NOMO-1 (cell line): ENCODE results near the gene APOC1.
"Not testable (repeated sequence)": the region's sequence is repeated elsewhere in the genome, so short reads cannot be mapped to it uniquely, and the experiment has no call there.

Experiments
- DNase-seq, 2 experiments: peaks; one replicate each; lab custom pipeline; 2025; ENCODE audit not compliant: unreplicated experiment in 2 of 2; lab: John Stamatoyannopoulos, UW

The APOC1 gene

GRCh38 chr19:44888335-44888734 is 26.1 kb upstream of the APOC1 start:
- not testable (repeated sequence) for DNase-seq

DNA sequence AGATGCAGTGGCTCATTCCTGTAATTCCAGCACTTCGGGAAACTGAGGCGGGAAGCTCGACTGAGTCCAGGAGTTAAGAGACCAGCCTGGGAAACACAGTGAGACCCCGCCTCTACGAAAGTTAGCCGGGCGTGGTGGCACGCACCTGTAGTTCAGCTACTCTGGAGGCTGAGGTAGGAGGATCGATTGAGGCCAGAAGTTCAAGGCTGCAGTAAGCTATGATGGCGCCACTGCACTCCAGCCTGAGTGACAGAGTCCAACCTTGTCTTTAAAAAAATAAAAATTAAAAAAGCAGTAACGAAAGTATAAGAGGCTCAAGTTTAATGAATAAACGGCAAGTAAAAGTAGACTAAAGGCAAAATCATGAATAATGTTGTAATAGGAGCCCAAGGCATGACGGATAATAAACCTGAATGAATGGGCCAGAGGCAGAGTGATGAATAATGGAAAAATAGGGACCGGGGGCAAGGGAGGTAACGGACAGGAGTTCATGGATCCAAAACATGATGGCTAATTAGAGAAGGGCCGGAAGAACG is 24.5 kb upstream of the APOC1 start:
- DNase-seq: no peak

- peak; percentile 100 for DNase-seq
Observed at GRCh38 chr19:44890366-44891015, 23.9 kb upstream of the APOC1 start.

DNA sequence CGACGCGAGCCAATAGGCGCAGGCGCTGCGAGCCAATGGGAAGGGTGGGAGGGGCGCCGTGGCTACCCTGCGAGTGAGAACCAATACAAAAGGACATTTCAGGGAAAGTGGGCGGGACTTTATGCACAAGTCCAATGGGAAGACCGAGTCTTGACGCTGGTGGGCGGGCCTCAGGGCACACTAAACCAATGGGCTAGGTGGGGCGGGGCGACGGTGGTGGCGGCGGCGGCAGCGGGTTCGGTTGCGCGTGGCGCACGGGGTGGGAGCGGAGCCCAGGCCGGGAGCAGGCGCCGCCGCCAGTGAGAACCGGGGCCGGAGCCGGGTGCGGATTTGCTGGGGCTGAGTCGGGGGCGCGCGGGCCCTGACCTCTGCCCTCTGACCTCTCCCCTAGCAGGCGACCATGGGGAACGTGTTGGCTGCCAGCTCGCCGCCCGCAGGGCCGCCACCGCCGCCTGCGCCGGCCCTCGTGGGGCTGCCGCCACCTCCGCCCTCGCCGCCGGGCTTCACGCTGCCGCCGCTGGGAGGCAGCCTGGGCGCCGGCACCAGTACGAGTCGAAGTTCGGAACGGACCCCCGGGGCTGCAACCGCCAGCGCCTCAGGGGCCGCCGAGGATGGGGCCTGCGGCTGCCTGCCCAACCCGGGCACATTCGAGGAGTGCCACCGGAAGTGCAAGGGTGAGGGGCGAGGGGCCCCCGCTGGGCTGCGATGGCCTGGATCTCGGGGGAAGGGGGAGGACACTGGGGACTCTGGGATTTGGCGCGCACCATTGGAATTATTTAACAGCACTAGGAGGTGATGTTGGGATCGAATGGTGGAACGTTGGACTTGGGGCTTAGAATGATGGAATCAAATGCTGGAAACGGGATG is 23.2 kb upstream of the APOC1 start, which contains the start of gene TOMM40:
Gene TOMM40, plus strand, starts transcription at position 239 of the 867 bp plus-strand sequence. Its CDS starts 162 bp downstream, at position 401.
- peak; percentile 100 for DNase-seq

DNA sequence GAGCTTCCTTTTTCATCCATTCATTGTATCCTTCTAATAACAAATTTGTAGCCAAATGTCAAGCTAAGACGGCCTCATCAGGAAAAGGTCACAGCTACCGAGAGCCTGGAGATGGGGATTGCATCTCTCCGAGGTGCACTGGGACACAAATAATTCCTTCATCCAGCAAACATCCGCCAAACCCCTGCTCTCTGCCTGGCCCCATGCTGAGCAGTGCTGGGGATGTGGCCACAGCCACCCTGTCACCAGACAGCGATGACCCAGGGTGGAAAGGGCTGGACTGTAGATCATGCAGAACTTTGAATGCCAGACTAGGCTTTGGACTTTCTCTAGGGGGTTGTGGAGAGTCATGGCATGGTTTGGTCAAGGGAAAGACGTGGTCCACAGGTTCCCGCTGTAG is 21.5 kb upstream of the APOC1 start:
- DNase-seq: no peak

GRCh38 chr19:44893332-44894051 is 20.9 kb upstream of the APOC1 start:
- no peak for DNase-seq

- no peak for DNase-seq
Observed at GRCh38 chr19:44894052-44894400, 20.4 kb upstream of the APOC1 start.

GRCh38 chr19:44894946-44895345 is 19.5 kb upstream of the APOC1 start:
- no peak for DNase-seq

- DNase-seq: no peak
Observed at GRCh38 chr19:44897835-44898234, 16.6 kb upstream of the APOC1 start.

DNA sequence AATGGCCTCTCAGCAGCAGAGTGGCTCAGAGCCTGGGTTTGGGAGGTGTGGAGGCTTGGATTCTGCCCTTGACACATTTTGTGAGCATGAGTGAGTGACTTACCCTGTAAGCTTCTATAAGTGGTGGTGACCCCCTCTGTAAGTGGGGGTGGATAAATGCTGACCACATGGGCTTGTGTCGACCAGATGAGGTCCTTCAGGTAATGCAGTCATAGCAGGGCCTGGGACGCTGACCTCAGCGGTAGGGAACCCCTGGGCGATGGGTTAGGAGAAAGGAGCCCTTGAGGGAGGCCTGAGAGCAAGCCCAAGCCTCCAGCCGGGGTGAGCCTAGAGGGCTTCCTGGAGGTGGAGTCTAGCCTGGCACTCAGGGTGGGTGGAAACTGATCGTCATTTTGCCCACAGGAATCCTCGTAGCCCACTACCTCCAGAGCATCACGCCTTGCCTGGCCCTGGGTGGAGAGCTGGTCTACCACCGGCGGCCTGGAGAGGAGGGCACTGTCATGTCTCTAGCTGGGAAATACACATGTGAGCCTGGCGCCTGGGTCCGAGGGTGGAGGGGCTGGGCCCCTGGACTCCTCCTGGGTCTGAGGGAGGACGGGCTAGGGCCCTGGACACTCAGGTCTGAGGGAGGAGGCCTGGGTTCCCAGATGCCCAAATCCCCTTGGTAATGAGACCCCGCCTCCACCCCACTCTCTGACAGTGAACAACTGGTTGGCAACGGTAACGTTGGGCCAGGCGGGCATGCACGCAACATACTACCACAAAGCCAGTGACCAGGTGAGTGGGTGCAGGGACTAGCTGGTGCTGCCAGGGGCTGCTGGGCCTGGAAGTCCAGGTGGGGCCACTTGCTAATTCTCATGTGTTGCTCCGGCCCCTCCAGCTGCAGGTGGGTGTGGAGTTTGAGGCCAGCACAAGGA is 13.8 kb upstream of the APOC1 start:
- no peak for DNase-seq

DNA sequence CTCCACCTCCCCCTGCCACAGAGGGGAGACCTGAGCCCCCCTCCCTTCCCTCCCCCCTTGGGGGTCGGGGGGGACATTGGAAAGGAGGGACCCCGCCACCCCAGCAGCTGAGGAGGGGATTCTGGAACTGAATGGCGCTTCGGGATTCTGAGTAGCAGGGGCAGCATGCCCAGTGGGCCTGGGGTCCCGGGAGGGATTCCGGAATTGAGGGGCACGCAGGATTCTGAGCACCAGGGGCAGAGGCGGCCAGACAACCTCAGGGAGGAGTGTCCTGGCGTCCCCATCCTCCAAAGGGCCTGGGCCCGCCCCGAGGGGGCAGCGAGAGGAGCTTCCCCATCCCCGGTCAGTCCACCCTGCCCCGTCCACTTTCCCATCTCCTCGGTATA is 11.2 kb upstream of the APOC1 start:
- no peak for DNase-seq

DNA sequence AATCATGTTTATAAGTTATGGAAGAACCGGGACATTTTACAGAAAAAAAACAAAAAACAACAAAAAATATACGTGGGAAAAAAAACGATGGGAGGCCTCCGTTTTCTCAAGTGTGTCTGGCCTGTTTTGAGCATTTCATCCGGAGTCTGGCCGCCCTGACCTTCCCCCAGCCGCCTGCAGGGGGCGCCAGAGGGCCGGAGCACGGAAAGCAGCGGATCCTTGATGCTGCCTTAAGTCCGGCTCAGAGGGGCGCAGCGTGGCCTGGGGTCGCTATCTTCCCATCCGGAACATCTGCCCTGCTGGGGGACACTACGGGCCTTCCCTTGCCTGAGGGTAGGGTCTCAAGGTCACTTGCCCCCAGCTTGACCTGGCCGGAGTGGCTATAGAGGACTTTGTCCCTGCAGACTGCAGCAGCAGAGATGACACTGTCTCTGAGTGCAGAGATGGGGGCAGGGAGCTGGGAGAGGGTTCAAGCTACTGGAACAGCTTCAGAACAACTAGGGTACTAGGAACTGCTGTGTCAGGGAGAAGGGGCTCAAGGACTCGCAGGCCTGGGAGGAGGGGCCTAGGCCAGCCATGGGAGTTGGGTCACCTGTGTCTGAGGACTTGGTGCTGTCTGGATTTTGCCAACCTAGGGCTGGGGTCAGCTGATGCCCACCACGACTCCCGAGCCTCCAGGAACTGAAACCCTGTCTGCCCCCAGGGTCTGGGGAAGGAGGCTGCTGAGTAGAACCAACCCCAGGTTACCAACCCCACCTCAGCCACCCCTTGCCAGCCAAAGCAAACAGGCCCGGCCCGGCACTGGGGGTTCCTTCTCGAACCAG is 10.6 kb upstream of the APOC1 start:
- peak; percentile 54 to 55 for DNase-seq

DNA sequence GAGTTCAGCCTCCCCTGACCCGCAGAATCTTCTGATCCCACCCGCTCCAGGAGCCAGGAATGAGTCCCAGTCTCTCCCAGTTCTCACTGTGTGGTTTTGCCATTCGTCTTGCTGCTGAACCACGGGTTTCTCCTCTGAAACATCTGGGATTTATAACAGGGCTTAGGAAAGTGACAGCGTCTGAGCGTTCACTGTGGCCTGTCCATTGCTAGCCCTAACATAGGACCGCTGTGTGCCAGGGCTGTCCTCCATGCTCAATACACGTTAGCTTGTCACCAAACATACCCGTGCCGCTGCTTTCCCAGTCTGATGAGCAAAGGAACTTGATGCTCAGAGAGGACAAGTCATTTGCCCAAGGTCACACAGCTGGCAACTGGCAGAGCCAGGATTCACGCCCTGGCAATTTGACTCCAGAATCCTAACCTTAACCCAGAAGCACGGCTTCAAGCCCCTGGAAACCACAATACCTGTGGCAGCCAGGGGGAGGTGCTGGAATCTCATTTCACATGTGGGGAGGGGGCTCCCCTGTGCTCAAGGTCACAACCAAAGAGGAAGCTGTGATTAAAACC is 9.9 kb upstream of the APOC1 start:
- DNase-seq: no peak

DNA sequence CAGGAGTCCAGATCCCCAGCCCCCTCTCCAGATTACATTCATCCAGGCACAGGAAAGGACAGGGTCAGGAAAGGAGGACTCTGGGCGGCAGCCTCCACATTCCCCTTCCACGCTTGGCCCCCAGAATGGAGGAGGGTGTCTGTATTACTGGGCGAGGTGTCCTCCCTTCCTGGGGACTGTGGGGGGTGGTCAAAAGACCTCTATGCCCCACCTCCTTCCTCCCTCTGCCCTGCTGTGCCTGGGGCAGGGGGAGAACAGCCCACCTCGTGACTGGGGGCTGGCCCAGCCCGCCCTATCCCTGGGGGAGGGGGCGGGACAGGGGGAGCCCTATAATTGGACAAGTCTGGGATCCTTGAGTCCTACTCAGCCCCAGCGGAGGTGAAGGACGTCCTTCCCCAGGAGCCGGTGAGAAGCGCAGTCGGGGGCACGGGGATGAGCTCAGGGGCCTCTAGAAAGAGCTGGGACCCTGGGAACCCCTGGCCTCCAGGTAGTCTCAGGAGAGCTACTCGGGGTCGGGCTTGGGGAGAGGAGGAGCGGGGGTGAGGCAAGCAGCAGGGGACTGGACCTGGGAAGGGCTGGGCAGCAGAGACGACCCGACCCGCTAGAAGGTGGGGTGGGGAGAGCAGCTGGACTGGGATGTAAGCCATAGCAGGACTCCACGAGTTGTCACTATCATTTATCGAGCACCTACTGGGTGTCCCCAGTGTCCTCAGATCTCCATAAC is 8.8 kb upstream of the APOC1 start, which contains the start of gene APOE:
Gene APOE, plus strand, starts transcription at position 360 of the 724 bp plus-strand sequence. CDS start 829 bp downstream, outside the sequence.
- no peak for DNase-seq

DNA sequence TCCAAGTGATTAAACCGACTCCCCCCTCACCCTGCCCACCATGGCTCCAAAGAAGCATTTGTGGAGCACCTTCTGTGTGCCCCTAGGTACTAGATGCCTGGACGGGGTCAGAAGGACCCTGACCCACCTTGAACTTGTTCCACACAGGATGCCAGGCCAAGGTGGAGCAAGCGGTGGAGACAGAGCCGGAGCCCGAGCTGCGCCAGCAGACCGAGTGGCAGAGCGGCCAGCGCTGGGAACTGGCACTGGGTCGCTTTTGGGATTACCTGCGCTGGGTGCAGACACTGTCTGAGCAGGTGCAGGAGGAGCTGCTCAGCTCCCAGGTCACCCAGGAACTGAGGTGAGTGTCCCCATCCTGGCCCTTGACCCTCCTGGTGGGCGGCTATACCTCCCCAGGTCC is 6.8 kb upstream of the APOC1 start:
- no peak for DNase-seq

DNA sequence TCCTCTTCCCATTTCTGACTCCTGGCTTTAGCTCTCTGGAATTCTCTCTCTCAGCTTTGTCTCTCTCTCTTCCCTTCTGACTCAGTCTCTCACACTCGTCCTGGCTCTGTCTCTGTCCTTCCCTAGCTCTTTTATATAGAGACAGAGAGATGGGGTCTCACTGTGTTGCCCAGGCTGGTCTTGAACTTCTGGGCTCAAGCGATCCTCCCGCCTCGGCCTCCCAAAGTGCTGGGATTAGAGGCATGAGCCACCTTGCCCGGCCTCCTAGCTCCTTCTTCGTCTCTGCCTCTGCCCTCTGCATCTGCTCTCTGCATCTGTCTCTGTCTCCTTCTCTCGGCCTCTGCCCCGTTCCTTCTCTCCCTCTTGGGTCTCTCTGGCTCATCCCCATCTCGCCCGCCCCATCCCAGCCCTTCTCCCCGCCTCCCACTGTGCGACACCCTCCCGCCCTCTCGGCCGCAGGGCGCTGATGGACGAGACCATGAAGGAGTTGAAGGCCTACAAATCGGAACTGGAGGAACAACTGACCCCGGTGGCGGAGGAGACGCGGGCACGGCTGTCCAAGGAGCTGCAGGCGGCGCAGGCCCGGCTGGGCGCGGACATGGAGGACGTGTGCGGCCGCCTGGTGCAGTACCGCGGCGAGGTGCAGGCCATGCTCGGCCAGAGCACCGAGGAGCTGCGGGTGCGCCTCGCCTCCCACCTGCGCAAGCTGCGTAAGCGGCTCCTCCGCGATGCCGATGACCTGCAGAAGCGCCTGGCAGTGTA is 6.2 kb upstream of the APOC1 start:
- DNase-seq: no peak

DNA sequence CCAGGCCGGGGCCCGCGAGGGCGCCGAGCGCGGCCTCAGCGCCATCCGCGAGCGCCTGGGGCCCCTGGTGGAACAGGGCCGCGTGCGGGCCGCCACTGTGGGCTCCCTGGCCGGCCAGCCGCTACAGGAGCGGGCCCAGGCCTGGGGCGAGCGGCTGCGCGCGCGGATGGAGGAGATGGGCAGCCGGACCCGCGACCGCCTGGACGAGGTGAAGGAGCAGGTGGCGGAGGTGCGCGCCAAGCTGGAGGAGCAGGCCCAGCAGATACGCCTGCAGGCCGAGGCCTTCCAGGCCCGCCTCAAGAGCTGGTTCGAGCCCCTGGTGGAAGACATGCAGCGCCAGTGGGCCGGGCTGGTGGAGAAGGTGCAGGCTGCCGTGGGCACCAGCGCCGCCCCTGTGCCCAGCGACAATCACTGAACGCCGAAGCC is 5.6 kb upstream of the APOC1 start:
- no peak for DNase-seq

DNA sequence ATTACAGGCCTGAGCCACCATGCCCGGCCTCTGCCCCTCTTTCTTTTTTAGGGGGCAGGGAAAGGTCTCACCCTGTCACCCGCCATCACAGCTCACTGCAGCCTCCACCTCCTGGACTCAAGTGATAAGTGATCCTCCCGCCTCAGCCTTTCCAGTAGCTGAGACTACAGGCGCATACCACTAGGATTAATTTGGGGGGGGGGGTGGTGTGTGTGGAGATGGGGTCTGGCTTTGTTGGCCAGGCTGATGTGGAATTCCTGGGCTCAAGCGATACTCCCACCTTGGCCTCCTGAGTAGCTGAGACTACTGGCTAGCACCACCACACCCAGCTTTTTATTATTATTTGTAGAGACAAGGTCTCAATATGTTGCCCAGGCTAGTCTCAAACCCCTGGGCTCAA is 4.6 kb upstream of the APOC1 start:
- no peak for DNase-seq
